ENCODE data around the gene PTCHD4.

PTCHD4 gene

GRCh38 chr6:48099713-48100587 lies 11.0 kb downstream of the PTCHD4 start:
- DNase-seq: no peak

DNA sequence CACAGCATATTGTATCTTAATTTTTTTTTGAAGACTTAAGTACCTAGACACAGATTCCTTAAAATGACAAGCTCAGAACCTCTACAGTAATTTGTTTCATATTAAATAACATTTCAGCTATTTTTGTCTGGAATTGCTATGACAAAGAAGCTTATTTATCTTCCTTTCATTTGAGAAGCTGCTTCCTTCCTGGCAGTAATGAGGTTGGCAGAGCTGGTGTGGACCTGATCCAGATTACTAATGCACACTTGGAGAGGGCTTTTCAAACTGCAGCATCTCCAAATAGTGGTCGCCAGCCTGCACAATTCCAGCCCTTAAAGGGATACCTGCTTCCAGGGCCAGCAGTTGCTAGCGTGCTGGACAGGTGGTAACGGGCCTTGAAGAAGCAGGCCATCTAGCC lies 12.1 kb downstream of the PTCHD4 start:
- DNase-seq: no peak

DNA sequence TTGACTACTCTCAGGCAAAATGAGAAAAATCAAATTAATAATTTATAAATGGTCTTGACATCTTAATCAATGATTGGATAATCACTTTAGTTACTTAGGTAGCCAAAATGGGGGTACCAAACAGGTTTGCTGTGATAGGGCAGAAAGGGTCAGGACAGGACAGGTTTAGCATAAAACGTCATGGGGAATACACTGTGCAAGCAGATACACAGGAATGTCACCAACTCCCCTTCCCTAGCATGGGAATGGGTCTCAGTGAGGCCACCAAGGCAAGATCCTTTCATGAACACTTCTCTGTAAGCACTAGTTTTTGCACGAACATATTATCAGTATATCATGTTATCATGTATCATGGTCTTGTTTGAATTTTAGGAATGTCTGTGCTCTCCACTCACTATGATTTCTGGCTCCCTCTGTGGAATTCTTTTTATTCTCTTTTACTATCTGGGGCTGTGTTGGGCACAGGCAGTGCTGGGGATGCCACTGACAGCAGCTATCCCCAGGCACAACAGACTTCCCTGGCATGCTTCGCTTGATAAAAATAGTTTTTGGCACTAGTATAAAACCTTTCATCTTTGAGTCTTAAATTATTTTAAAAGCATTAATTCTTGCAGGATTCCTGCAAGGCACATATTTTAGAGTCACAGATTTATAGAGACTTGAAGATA lies 18.3 kb downstream of the PTCHD4 start:
- no peak for DNase-seq

- no peak for DNase-seq
These were observed 20.5 kb downstream of the PTCHD4 start for GRCh38 chr6:48090546-48090945.

DNA sequence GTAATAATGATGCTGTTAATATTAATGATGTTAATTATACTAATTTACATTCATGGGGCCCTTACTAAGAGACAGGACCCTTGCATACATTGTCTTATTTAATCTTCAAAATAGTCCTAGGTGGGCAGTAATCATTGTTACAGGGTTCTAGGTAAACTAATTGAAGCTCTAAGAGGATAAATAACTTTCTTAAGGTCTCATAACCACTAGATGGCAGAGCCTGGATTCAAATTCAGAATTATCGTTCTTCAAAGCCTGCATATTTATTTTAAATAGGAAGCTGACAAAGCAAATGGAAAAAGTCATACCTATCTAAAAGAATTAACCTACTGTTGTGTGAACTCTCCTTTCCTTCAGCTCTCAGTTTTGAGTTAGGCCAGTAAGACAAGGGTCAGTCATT lies 23.5 kb downstream of the PTCHD4 start:
- no peak for DNase-seq

- no peak for DNase-seq
These were observed 24.8 kb downstream of the PTCHD4 start for GRCh38 chr6:48086187-48086586.

GRCh38 chr6:48085131-48085741 lies 25.8 kb downstream of the PTCHD4 start:
- no peak for DNase-seq

GRCh38 chr6:48084201-48084600 lies 26.8 kb downstream of the PTCHD4 start:
- no peak for DNase-seq

GRCh38 chr6:48080227-48081009 lies 30.6 kb downstream of the PTCHD4 start:
- no peak for DNase-seq

GRCh38 chr6:48078120-48078519 lies 32.9 kb downstream of the PTCHD4 start:
- DNase-seq: no peak

DNA sequence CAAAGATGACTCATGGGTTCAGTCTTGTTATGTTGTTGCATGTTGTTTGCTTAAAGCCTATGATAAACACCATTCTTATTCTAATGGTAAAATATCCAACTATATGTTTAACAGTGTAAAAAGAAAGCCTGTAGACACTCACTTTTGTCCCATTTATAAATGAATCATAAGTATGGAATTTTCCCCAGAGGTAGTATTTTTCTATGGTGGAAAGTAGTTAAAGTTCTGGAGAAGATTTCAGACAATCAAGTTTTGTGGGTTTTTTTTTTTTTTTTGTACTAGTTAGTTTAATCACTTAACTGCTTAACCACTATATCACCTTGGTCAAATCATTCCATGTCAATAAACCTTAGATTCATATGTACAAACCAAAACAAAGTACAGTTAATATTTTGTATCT lies 35.8 kb downstream of the PTCHD4 start:
- no peak for DNase-seq

DNA sequence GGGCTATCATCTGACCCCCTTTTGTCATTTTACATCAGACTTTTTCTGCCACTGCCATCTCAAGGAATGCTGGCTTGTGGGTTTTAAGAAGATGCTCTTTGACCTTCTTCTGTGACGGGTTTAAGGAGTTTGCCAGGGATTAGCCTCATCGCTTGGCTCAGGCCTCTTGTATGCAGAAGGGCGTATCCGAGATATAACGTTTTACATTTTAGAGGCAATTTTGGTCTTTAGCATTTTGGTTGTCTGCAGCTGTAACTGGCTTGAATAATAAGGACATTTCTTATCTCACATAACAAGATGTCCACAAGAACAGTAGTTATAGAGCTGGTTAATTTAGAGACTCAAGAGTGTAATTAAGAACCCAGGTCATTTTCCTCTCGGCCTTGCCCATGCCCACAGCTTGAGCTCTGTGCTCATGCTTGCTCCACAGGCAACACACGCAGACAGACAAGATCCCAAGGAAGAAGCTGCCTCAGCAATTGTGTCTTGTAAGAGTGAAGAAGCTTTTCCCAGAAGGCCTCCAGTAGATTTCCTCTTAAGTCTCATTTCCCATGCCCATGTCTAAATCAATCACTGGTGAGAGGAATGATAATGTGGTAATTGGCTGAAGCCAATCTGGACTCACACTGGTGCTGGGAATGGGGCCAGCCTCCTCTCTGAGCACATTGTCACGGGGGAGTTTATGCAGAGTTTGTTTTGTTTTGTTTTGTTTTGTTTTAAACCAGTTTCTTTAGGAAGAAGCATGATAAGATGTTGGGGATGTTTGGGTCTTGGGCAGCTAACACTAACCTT lies 36.8 kb downstream of the PTCHD4 start:
- no peak for DNase-seq

DNA sequence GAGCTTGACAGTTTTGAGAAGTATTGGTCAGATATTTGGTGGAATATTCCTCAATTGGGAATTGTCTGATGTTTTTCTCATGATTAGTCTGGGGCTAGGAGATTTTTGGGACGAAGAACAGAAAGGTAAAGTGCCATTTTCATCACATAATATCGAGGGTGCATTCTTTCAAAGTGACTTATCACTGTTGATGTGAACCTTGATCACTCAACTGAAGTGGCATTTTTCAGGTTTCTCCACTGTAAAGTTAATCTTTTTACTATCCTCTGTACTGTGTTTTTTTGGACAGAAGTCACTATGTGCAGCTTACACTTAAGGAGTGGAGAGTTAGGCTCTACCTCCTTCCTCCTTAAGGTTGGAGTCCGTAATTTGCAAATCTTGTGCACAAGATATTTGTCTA lies 39.2 kb downstream of the PTCHD4 start:
- DNase-seq: no peak

DNA sequence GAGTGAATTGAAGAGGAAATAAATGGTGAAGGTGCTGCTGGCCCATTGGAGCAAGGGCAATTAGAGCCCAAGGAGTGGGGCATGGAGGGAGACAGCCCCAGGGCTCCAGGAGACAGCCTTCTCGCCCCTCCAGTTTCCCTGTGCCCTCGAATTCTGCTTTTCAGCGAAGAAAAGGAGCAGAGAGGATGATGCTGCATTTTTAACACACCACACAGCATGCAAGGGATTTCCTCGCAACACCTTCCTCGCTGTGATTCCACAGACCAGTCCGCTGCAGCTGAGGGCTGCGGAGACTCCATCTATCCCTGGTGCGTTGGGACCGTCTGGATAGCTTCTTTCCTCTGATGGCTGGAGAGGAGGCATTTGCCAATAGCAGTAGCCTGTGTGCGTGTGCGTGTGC lies 41.7 kb downstream of the PTCHD4 start:
- DNase-seq: no peak

GRCh38 chr6:48068278-48069251 lies 42.4 kb downstream of the PTCHD4 start:
- peak; percentile 49 for DNase-seq

- DNase-seq: no peak
These were observed 43.1 kb downstream of the PTCHD4 start for GRCh38 chr6:48067886-48068277.

DNA sequence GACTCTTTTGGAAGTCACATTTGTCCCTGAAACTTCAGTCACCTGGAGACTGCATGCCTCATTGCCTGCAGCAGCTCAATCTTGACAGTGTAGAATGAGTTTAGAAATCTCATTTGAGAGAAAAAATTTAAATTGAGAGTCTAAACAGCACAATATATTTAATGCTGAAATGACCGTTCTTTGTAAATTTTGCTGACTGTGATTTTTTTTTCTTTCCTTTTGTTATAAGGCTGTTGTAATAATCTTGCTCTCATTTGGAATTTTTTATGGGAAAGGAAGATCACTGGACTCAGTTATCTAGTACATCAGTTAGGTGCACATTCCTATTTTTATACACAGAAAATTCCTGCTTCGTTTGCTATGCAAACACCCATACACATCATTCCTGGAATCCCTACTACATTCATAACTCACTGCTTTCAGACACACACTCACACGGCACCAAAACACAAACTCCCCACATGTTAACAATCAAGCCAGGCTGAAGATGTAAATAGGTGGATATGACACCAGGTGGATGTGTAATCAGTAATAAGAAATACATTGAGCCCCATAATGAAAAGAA lies 43.8 kb downstream of the PTCHD4 start:
- DNase-seq: no peak

- DNase-seq: no peak
These were observed 49.6 kb downstream of the PTCHD4 start for GRCh38 chr6:48061265-48061990.
